OCI-M2 (cell line): ENCODE measurements around the gene SIGMAR1.
"Not testable (repeated sequence)": the region's sequence is repeated elsewhere in the genome, so short reads cannot be mapped to it uniquely, and the experiment has no call there.

Source experiments
- DNase-seq: peaks from one replicate; lab custom pipeline; 2025; ENCODE audit not compliant: unreplicated experiment; lab: John Stamatoyannopoulos, UW

The SIGMAR1 gene

GRCh38 chr9:34655394-34655793, 17.8 kb upstream of the SIGMAR1 start:
- DNase-seq = no peak

- no peak for DNase-seq
Measured at GRCh38 chr9:34654323-34655051, 16.9 kb upstream of the SIGMAR1 start.

DNA sequence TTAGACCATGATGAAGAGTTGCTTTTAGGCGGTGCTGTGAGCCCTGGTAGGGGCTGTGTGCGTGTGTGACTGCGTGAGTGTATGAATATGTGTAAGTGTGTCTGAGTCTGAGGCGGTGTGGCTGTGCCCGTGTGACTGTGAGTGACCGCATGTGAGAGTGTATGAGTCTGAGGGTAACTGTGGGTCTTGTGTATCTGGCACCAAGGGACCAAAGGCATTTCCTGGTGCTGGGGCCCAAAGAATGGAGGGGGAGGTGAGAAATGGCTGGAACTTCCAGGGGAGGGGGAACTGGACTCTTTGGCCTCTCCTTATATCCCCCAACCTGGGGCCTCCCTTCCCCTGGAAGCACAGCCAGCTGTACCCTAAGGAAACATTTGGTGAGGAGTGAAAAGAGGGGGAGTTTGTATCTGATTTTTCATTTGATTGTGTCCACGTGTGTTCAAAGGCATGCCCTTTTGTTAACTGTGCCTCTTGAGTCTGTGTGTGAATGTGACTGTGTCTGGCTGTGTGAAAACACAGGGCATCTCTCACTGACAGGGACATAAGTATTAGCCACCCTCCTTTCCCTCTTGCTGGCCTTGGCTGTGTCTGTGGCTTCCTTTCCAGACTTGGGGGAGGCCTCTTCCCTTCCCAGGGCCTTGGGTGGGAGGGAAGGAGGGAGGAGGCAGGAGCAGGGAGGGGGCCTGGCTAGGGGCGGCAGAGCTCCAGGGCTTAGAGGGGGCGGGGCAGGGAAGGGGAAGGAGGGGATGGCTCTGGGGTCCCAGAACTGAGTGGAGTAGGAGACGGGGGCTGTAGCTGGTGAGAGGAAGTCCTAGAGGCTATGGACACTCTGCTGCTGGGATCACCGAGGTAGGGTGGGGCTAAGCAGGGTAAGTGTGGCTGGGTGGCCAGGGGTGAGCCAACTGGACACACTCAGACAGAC, 15.8 kb upstream of the SIGMAR1 start:
- no peak for DNase-seq

- no peak for DNase-seq
Measured at GRCh38 chr9:34652602-34653000, 15.0 kb upstream of the SIGMAR1 start.

DNA sequence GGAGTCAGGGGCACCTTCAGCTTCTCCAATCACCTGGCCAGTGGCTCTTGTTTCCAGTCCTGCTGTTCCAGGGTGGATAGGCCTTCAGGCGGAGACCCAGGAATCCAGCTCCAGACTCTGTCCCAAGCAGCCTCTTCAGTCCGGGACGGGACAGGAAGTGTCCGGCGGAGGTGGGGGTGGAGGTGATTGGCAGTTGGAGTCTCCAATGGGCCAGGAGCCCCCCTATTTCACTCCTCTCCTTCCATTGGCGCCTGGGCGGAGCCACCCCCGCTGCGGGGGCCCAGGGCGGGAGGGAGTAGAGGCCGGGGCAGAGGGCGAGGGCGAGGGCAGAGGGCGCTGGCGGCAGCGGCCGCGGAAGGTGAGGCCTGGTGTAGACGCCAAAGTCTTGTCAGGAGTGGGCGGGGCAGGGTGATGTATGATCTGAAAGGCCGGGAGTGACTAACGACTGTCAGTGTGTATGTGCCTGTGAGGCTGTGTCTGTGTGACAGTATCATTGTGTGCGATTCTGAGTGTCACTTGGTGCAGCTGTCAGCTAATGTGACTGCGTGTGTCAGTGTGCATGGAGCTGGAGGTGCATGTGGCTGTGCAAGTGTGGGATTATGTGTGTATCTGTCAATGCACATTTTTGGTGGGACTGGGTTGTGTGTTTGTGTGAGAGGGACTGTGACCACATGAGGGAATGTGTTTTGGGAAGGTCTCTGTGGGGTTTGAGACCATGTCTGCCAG, 14.5 kb upstream of the SIGMAR1 start, which contains the start of gene IL11RA:
TSS of gene IL11RA (plus strand) at position 310 of the 726 bp plus-strand sequence. CDS start 3,033 bp downstream, outside the sequence.
- DNase-seq = no peak

DNA sequence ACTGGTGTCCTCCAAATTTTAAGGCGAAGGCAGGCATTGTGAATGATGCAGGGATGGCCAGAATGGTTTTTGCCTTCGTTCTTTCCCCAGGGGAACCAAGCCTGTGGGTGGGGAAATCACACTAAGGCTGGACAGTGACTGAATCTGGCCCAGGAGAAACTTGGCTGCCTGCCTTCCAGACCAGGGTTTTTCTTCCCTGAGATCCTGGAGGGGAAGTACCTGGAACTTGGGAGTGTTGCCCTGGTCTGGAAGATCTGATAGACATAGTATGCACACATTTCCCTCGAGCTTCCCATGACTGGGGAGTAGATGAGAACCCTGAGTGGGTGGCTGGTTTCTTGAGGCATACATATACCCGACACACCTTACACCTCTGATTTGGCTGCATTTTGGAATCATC, 13.7 kb upstream of the SIGMAR1 start:
- DNase-seq = no peak

DNA sequence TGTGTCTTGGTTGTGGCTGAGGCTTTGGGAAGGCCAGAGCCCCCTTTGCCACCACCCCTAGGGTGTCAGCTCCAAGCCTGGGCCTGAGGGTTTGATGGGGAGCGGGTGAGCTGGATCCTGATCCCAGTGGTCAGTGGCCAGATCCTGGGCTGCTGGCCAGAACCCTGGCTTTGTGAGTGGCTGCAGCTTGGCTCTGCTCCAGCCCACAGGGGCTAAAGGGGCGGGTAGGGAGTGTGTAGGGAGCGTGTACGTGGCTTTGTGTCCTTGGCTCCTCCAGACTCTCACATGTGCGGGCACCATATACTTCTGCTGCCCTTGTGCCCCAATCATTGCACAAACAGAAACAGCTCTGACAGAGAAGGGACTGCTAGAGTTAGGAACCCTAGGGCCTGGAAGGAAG, 13.2 kb upstream of the SIGMAR1 start:
- no peak for DNase-seq

DNA sequence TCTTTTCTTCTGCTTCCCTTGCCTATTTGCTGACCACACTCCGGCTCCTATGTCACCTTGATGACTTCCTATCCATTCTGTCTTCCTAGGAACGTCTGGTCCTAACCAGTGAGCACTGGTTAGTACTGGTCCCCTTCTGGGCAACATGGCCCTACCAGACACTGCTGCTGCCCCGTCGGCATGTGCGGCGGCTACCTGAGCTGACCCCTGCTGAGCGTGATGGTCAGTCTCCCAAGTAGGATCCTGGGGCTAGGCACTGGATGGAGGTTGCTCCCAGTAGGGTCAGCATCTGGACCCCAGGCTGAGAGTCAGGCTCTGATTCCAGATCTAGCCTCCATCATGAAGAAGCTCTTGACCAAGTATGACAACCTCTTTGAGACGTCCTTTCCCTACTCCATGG, 11.1 kb upstream of the SIGMAR1 start:
- DNase-seq = no peak

DNA sequence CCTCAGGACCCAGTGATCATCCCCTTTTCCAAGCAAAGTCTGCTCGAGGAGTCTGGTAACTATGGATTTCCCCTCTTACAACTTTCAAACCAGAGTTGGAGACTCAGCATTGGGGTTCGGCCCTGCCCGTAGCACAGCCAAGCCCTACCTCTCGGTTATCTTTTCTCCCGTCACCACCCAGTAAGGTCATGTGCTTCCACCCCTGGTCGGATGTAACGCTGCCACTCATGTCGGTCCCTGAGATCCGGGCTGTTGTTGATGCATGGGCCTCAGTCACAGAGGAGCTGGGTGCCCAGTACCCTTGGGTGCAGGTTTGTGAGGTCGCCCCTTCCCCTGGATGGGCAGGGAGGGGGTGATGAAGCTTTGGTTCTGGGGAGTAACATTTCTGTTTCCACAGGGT, 10.1 kb upstream of the SIGMAR1 start:
- DNase-seq = no peak

DNA sequence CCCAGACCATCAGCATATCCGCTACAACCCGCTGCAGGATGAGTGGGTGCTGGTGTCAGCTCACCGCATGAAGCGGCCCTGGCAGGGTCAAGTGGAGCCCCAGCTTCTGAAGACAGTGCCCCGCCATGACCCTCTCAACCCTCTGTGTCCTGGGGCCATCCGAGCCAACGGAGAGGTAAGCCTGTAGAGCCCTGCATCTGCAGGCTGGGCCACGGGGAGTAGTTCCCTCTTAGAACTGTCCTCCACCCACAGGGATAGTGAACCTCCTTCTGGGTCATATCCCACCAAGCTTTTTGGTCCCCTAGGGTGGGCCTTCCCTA, 9.5 kb upstream of the SIGMAR1 start:
- no peak for DNase-seq

DNA sequence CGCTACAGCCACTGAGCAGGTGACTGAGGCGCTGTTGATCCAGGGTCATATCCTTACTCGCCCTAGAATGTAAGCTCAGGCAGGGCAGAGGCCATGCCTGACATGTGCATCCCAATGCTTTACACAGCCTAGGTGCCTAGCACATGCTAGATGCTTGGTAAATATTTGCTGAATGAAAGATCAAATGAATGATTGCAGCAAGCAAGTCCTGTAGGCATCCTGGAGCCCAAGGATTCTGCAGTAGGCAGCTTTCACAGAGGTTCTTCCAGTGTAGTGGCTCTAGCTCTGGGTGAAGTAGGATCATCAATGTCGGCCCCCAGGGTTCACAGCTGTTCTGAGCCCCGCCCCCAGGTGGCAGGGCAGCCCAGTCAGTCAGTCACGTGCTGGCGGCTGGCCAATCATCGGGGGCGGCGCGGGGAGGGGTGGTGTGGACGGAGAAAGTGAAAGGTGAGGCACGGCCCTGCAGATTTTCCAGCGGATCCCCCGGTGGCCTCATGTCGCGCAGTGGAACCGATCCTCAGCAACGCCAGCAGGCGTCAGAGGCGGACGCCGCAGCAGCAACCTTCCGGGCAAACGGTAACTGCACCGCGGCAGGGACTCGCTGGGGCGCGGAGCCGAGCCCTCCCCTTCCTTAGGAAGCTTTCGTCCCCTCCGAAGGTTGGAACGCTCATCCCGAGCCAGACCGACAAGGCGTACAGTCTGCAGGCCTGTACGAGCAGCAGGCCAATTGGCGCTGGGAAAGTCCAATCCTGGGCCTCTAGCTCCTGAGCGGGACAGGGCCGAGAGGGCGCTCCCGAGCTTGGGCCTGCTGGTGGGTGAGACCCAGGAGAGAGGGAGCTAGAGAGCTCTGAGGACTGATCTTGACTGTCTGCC, 8.9 kb upstream of the SIGMAR1 start, which contains the start of gene GALT:
TSS of gene GALT (plus strand) at position 465 of the 873 bp plus-strand sequence. CDS start at position 495, 30 bp downstream.
- DNase-seq = peak; percentile 49

DNA sequence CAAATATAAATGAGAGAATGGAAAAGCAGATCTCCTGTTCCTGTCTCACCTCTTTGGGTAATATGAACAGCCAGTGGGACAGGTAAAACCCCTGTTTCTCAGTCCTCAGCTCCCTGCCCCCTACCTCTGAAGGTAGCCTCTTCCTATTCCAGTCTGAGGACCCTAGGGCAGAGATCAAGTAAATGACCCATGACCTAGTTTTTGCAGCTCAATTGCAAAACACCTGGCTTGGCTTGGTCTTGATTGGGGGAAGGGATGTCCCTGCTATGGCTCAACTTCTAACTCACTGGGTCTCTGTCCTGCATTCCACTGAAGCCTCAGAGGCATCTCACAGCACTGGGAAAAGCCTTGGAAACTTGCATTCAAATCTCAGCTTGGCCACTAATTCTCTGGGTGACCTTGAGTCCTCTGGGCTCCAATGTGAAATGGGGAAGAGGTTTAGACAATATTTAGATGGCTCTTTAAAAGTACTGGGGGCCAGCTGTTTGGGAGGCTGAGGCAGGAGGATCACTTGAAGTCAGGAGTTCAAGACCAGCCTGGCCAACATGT, 7.3 kb upstream of the SIGMAR1 start:
- DNase-seq = no peak

- no peak for DNase-seq
Measured at GRCh38 chr9:34642679-34643078, 5.1 kb upstream of the SIGMAR1 start.

DNA sequence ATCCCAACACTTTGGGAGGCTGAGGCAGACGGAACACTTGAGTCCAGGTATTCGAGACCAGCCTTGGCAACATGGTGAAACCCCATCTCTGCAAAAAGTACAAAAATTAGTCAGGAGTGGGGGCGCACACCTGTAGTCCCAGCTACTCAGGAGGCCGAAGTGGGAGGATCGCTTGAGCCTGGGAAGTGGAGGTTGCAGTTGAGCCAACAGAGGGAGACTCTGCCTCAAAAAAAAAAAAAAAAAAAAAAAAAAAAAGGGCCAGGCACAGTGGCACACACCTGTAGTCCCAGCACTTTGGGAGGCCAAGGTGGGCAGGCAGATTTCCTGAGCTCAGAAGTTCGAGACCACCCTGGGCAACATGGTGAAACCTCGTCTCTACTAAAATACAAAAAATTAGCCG, 1.7 kb upstream of the SIGMAR1 start:
- not testable (repeated sequence) for DNase-seq

- no peak for DNase-seq
Measured at GRCh38 chr9:34638138-34638445, 505 bp upstream of the SIGMAR1 start.

DNA sequence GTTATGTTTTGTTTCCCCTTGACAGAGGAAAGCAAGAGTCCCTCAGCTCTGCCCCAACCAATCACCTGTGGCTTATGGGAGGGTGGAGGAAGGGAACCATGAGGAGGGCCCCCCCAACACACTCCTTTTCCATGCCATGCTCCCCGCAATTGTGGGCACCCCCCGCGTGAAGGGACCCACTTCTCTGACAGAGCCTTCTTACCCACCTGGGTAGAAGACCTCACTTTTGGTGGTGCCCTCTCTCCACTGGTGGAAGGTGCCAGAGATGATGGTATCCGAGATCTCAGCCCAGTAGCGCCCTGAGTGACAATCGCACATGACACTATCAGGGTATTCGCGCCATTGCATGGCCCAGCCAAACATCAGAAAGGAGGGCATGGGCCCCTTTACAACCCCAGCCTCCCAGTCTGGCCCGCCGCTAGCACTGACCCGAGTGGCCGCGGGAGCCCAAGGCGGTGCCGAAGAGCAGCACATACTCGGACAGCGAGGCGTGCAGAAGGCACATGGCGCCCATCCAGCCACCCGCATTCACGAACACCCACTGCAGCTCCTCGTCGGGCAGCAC, 714 bp downstream of the SIGMAR1 start:
- no peak for DNase-seq

- DNase-seq = no peak
Measured at GRCh38 chr9:34635556-34635955, 2.0 kb downstream of the SIGMAR1 start.

GRCh38 chr9:34634551-34635248, 2.9 kb downstream of the SIGMAR1 start:
- no peak for DNase-seq

DNA sequence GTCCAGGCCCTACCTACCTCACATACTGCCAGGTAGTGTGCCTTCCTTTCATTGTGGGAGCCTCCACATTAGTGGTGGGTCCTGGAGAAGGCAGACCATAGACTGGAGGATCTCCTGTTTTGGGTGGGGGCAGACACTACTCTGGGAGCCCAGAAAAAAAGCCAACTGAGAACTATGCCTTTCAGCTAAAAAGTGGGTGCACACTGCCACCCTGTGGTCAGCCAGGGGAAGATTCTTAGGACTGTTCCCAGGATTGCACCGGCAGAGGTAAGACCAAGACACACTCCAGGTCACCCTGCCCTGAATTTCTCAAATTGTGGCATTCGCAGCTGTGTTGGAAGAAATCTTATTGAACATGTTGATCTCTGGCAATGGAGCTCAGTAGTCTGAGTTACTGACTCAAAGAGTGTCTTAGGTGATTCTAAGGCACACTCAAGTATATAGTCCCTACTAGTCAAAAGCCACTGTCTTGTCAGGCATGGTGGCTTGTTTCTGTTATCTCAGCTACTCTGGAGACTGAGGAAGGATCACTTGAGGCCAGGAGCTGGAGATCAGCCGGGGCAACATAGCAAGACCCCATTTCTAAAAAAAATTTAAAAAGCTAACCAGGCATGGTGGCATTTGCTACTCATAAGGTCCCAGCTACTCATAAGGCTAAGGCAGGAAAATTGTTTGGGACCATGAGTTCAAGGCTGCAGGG, 3.6 kb downstream of the SIGMAR1 start:
- DNase-seq = peak; percentile 44
